Measurements from ENCODE around the gene CPNE9. TPM values are rescaled to one million over a fixed set of nuclear protein-coding genes. Genes with fewer than 3 reads are reported as not detected.
A peak's percentile ranks its signal among the peaks of the same experiment; 100 is the strongest.

The CPNE9 gene
- polyA plus RNA-seq, 1 of the 3 experiments (the other 2 are of a cell fraction): 0.03 TPM

DNA sequence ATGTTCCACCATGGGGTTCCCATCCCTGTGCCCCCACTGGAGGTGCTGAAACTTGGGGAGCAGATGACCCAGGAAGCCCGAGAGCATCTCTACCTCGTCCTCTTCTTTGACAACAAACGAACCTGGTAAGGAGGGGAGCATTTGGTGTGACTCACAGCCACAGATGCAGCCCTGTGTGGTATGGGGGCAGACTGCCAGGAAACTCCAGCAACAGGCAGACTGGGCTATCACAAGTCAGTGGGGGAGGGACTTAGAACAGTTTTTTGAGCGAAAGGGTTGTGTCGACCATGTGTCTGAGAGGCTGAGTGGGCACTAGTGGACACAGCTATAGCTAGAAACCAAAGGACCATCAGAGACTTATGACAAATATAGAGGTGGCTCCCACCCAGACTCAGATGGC, 42.7 kb downstream of the CPNE9 start (continued):
- TF ChIP-seq NRF1 (IDR thresholded peaks at IDR 0.05; ENCODE audit: low read depth, low read length) (no peak), FOSL2 (IDR thresholded peaks at IDR 0.05; ENCODE audit: borderline replicate concordance, low read depth) (peak; percentile 84), EZH2phosphoT487 (IDR thresholded peaks at IDR 0.05; ENCODE audit: borderline replicate concordance, low read depth) (no peak), TEAD4 (IDR thresholded peaks at IDR 0.05; ENCODE audit: borderline replicate concordance, insufficient read depth) (no peak), MXI1 (IDR thresholded peaks at IDR 0.05; ENCODE audit: low read depth, low read length) (no peak), NFIC (IDR thresholded peaks at IDR 0.05; ENCODE audit: borderline replicate concordance) (peak; percentile 88), TCF12 (IDR thresholded peaks at IDR 0.05) (peak; percentile 82), CTCF (IDR thresholded peaks at IDR 0.05) (no peak), SIN3A (IDR thresholded peaks at IDR 0.05; ENCODE audit: borderline replicate concordance, low read depth, low read length) (peak; percentile 52; the same call in 1 of the 2 replicates), USF2 (IDR thresholded peaks at IDR 0.05; ENCODE audit: borderline replicate concordance, low read depth, low read length) (no peak), MEF2A (IDR thresholded peaks at IDR 0.05; ENCODE audit: borderline replicate concordance, low read depth) (no peak), RAD21 (IDR thresholded peaks at IDR 0.05; ENCODE audit: low read length) (no peak), RXRA (IDR thresholded peaks at IDR 0.05; ENCODE audit: borderline replicate concordance, low read depth) (no peak), RFX5 (IDR thresholded peaks at IDR 0.05; ENCODE audit: low read length) (no peak)
- TF ChIP-seq, protein P1, sequence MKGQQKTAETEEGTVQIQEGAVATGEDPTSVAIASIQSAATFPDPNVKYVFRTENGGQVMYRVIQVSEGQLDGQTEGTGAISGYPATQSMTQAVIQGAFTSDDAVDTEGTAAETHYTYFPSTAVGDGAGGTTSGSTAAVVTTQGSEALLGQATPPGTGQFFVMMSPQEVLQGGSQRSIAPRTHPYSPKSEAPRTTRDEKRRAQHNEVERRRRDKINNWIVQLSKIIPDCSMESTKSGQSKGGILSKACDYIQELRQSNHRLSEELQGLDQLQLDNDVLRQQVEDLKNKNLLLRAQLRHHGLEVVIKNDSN (IDR thresholded peaks at IDR 0.05; ENCODE audit: borderline replicate concordance, low read depth): no peak
- TF ChIP-seq, protein P2, sequence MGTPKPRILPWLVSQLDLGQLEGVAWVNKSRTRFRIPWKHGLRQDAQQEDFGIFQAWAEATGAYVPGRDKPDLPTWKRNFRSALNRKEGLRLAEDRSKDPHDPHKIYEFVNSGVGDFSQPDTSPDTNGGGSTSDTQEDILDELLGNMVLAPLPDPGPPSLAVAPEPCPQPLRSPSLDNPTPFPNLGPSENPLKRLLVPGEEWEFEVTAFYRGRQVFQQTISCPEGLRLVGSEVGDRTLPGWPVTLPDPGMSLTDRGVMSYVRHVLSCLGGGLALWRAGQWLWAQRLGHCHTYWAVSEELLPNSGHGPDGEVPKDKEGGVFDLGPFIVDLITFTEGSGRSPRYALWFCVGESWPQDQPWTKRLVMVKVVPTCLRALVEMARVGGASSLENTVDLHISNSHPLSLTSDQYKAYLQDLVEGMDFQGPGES (IDR thresholded peaks at IDR 0.05; ENCODE audit: low read depth, low read length): no peak

GRCh38 chr3:9747267-9747666, 43.6 kb downstream of the CPNE9 start:
- Histone ChIP-seq H3F3A (replicated peaks; ENCODE audit: insufficient read depth) (peaks cover 38% of the 10 kb centered on the region), H3K9me3 (no peaks in the 10 kb centered on the region), H3K9me2 (no peaks in the 10 kb centered on the region), H3K4me1 (ENCODE audit: control insufficient read depth in 1 of 2, insufficient read depth in 2 of 2, low read depth in 1 of 2, low read length in 1 of 2) (peaks cover 17 to 24% of the 10 kb centered on the region in 2 experiments), H3K27me3 (ENCODE audit: insufficient read depth) (no peaks in the 10 kb centered on the region), H3K9ac (no peak overlapping the region), H3K36me3 (replicated peaks in 1 of 2; ENCODE audit: control insufficient read depth in 1 of 2, insufficient read depth in 2 of 2, low read length in 1 of 2) (peaks cover 51 to 66% of the 10 kb centered on the region in 2 experiments), H3K79me2 (ENCODE audit: insufficient read depth) (peaks cover 30% of the 10 kb centered on the region), H3K4me3 (ENCODE audit: low read depth in 2 of 2, low read length in 1 of 2) (no peak overlapping the region), H2AFZ (ENCODE audit: low read depth) (no peak overlapping the region), H3K4me2 (peak overlapping the region; percentile 30; the same call in 1 of the 2 replicates), H4K20me1 (ENCODE audit: insufficient read depth) (no peaks in the 10 kb centered on the region), H3K27ac (ENCODE audit: low read depth in 2 of 2, low read length in 1 of 2) (peak overlapping the region in 1 of 2 experiments; percentile 55; a peak in 1 of 4 replicates)
- WGBS (ENCODE audit: low lambda C conversion rate): 82% methylated on average over 2 of the region's 8 CpGs
- POLR2A ChIA-PET: no interaction called here
- DNase-seq: no peak
- CTCF ChIA-PET: no interaction called here
- no peak for TF ChIP-seq YY1 (IDR thresholded peaks at IDR 0.05; ENCODE audit: low read depth)
- TF ChIP-seq EZH2phosphoT487 (IDR thresholded peaks at IDR 0.05; ENCODE audit: borderline replicate concordance, low read depth): no peak
- TF ChIP-seq, protein P3, sequence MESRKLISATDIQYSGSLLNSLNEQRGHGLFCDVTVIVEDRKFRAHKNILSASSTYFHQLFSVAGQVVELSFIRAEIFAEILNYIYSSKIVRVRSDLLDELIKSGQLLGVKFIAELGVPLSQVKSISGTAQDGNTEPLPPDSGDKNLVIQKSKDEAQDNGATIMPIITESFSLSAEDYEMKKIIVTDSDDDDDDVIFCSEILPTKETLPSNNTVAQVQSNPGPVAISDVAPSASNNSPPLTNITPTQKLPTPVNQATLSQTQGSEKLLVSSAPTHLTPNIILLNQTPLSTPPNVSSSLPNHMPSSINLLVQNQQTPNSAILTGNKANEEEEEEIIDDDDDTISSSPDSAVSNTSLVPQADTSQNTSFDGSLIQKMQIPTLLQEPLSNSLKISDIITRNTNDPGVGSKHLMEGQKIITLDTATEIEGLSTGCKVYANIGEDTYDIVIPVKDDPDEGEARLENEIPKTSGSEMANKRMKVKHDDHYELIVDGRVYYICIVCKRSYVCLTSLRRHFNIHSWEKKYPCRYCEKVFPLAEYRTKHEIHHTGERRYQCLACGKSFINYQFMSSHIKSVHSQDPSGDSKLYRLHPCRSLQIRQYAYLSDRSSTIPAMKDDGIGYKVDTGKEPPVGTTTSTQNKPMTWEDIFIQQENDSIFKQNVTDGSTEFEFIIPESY (IDR thresholded peaks at IDR 0.05; ENCODE audit: borderline replicate concordance, low read depth): no peak
- TF ChIP-seq FOSL2 (IDR thresholded peaks at IDR 0.05; ENCODE audit: borderline replicate concordance, low read depth): peak; percentile 49; the same call in 1 of the 2 replicates
- TF ChIP-seq, protein P4, sequence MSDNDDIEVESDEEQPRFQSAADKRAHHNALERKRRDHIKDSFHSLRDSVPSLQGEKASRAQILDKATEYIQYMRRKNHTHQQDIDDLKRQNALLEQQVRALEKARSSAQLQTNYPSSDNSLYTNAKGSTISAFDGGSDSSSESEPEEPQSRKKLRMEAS (IDR thresholded peaks at IDR 0.05; ENCODE audit: low read depth): no peak
- no peak for TF ChIP-seq CHD2 (IDR thresholded peaks at IDR 0.05; ENCODE audit: low read length, partially characterized antibody)
- TF ChIP-seq RAD21 (IDR thresholded peaks at IDR 0.05; ENCODE audit: low read length): no peak
- TF ChIP-seq GATA2 (CRISPR knock-in tag; IDR thresholded peaks at IDR 0.05): no peak
- no peak for TF ChIP-seq EP300 (IDR thresholded peaks at IDR 0.05; ENCODE audit: borderline replicate concordance in 1 of 2, low read depth in 1 of 2, low read length in 1 of 2)
- TF ChIP-seq FOXM1 (IDR thresholded peaks at IDR 0.05; ENCODE audit: low read depth): no peak
- no peak for TF ChIP-seq TEAD4 (IDR thresholded peaks at IDR 0.05; ENCODE audit: borderline replicate concordance, insufficient read depth)
- no peak for TF ChIP-seq SIN3A (IDR thresholded peaks at IDR 0.05; ENCODE audit: borderline replicate concordance, low read depth, low read length)
- TF ChIP-seq JUND (IDR thresholded peaks at IDR 0.05): peak; percentile 34; the same call in 1 of the 2 replicates
- no peak for TF ChIP-seq GABPA (IDR thresholded peaks at IDR 0.05; ENCODE audit: low read depth)
